ENCODE data around the gene ACAD8.

DNA sequence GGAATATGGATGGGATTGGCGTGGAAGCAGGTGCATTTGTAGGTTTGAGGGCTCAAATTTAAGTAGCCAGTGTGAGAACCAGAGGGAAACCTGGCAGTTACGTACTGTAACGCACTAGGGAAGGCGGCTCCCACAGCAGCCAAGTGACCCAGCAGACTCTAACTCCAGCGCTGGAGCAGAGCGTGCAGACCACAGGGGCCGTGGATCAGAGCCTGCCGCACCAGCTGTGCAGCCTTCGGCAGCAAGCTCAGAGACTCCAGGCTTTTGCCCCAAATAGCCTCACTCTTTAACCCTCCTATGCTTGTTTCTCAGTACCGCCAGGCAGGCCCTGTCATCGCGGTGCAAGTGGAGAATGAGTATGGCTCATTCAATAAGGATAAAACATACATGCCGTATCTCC lies 35.1 kb downstream of the ACAD8 start:
- TF ChIP-seq POLR2AphosphoS5 (IDR thresholded peaks at IDR 0.05; ENCODE audit: low read depth, low read length) (no peak), POLR2A (IDR thresholded peaks at IDR 0.05; ENCODE audit: low read depth, low read length) (no peak)
